K562 (cell line): ENCODE measurements around the gene POLR1H. TPM values are rescaled to one million over a fixed set of nuclear protein-coding genes. Genes with fewer than 3 reads are reported as not detected.
A peak's percentile ranks its signal among the peaks of the same experiment; 100 is the strongest.

ENCODE experiments used
- CLOCK ChIP-seq: fragments of 250-450 bp; sonication (Bioruptor Pico); IDR thresholded peaks from 2 replicates; pipeline ENCODE4 v1.4.0; 2020; ENCODE audit warnings: mild to moderate bottlenecking, moderate library complexity, borderline replicate concordance
- E2F6 ChIP-seq, 2 experiments: IDR thresholded peaks; 2 replicates each; pipeline ENCODE4 v1.6.1; 2011; ENCODE audit warnings: borderline replicate concordance in 1 of 2, control low read depth in 1 of 2, low read depth in 1 of 2, low read length in 1 of 2, mild to moderate bottlenecking in 1 of 2, mixed read lengths in 1 of 2, moderate library complexity in 1 of 2; ENCODE audit not compliant: insufficient read depth in 1 of 2, insufficient read length in 1 of 2, poor library complexity in 1 of 2, severe bottlenecking in 1 of 2; ENCODE audit errors: extremely low read depth in 1 of 2
- EGR1 ChIP-seq: fragments of 450-650 bp; conservative IDR thresholded peaks from 2 replicates; pipeline ENCODE4 v1.6.1; 2017; ENCODE audit warnings: mild to moderate bottlenecking
- ETV6 ChIP-seq, 3 experiments: fragments of 150-350 bp in 1 of 3; sonication (generic) in 1 of 3; formaldehyde crosslinking in 1 of 3; IDR thresholded peaks; 2 replicates each; pipeline versions ENCODE4 v1.6.1 to v1.8.0; 2014 to 2022; ENCODE audit warnings: borderline replicate concordance in 2 of 3, low read depth in 2 of 3, antibody characterized with exemption in 1 of 3, low read length in 1 of 3, mild to moderate bottlenecking in 1 of 3, missing genetic modification reagents in 1 of 3
- FOXA3 ChIP-seq, 2 experiments: fragments of 450-650 bp in 1 of 2; sonication (generic) in 1 of 2; formaldehyde crosslinking; IDR thresholded peaks in 1 of 2; conservative IDR thresholded peaks in 1 of 2; 2 replicates each; pipeline versions ENCODE4 v1.4.0 to v1.8.0; 2020 to 2022; ENCODE audit warnings: mild to moderate bottlenecking in 2 of 2, missing genetic modification reagents in 1 of 2
- GTF2F1 ChIP-seq: IDR thresholded peaks from 2 replicates; pipeline ENCODE4 v1.6.1; 2011; ENCODE audit warnings: low read depth, low read length, improper control_type of control experiment
- L3MBTL2 ChIP-seq: fragments of 450-650 bp; IDR thresholded peaks from 2 replicates; pipeline ENCODE4 v1.6.1; 2016; ENCODE audit warnings: mild to moderate bottlenecking, moderate library complexity
- NFYB ChIP-seq: IDR thresholded peaks from 2 replicates; pipeline ENCODE4 v1.6.1; 2011; ENCODE audit warnings: mild to moderate bottlenecking, moderate library complexity; ENCODE audit not compliant: insufficient read length; ENCODE audit errors: extremely low read depth
- PHB ChIP-seq: fragments of 250-450 bp; sonication (Bioruptor Pico); IDR thresholded peaks from 2 replicates; pipeline ENCODE4 v1.5.0; 2021
- POLR2AphosphoS2 ChIP-seq: IDR thresholded peaks from 2 replicates; pipeline ENCODE4 v1.6.1; 2012; ENCODE audit warnings: low read length, improper control_type of control experiment
- SRF ChIP-seq, 2 experiments: fragments of 250-450, 450-650 bp in 1 of 2; sonication (Bioruptor Pico) in 1 of 2; sonication (generic) in 1 of 2; formaldehyde crosslinking; IDR thresholded peaks; 2 replicates each; pipeline versions ENCODE4 v1.5.0 to v1.5.1; 2020 to 2022; ENCODE audit warnings: mild to moderate bottlenecking in 1 of 2, missing genetic modification reagents in 1 of 2
- TFE3 ChIP-seq: fragments of 450-650 bp; formaldehyde crosslinking; IDR thresholded peaks from 2 replicates; pipeline ENCODE4 v1.4.0; 2020; ENCODE audit warnings: mild to moderate bottlenecking, mixed read lengths
- THRAP3 ChIP-seq: fragments of 450-650 bp; IDR thresholded peaks from 2 replicates; pipeline ENCODE4 v1.6.1; 2016; ENCODE audit warnings: mild to moderate bottlenecking, inconsistent platforms, borderline replicate concordance
- TRIM24 ChIP-seq, 2 experiments: fragments of 450-650 bp; IDR thresholded peaks; 2 replicates each; pipeline ENCODE4 v1.6.1; 2016
- ZBTB17 ChIP-seq: fragments of 450-650 bp; formaldehyde crosslinking; IDR thresholded peaks from 2 replicates; pipeline ENCODE4 v1.4.0; 2020; ENCODE audit warnings: mild to moderate bottlenecking
- ZEB2 ChIP-seq: fragments of 450-650 bp; IDR thresholded peaks from 2 replicates; pipeline ENCODE4 v1.6.1; 2016
- ZNF398 ChIP-seq: fragments of 250-450 bp; sonication (Bioruptor Pico); IDR thresholded peaks from 2 replicates; pipeline ENCODE4 v1.8.0; 2021; ENCODE audit warnings: moderate library complexity, mild to moderate bottlenecking, inconsistent platforms
- ZNF561 ChIP-seq: fragments of 450-650 bp; formaldehyde crosslinking; conservative IDR thresholded peaks from 2 replicates; pipeline ENCODE4 v1.4.0; 2020; ENCODE audit warnings: mild to moderate bottlenecking, moderate library complexity
- ZNF668 ChIP-seq: fragments of 250-450 bp; sonication (Bioruptor Pico); IDR thresholded peaks from 2 replicates; pipeline ENCODE4 v1.8.0; 2022; ENCODE audit warnings: mild to moderate bottlenecking, inconsistent platforms
- polyA plus RNA-seq, 8 experiments: library from polyadenylated mRNA; depleted of rRNA in 4 of 8; stranded (reverse) in 5 of 8; unstranded in 3 of 8; fragments of >200 nt; fragmentation: Nextera tagmentation in 2 of 8; fragmentation: Illumina TruSeq in 1 of 8; extraction: Ambion mirVana in 2 of 8; extraction: Trizol in 1 of 8; gene quantifications; 2 replicates each; pipeline versions ENCODE4 v1.2.1 to v1.2.3, GENCODE V29; 2011 to 2014; ENCODE audit warnings: inconsistent platforms in 1 of 8, missing spikeins in 1 of 8
- total RNA-seq, 7 experiments: library from RNA; depleted of rRNA in 6 of 7; stranded (reverse); fragments of >200 nt in 6 of 7; fragmentation: Illumina TruSeq in 2 of 7; extraction: Trizol in 2 of 7; gene quantifications; 2 replicates each; pipeline versions ENCODE4 v1.2.1 to v1.2.3, GENCODE V29; 2011 to 2021; ENCODE audit warnings: low replicate concordance in 1 of 7

Gene POLR1H
- total and polyA plus RNA-seq, 9 of the 15 experiments (the other 6 are each of a cell fraction or from before 2014, with no cell fraction given): 92.2 to 333 (median 143) TPM

- TF ChIP-seq L3MBTL2 (peak; percentile 78), NFYB (no peak), POLR2AphosphoS2 (no peak), ETV6 (IDR thresholded peaks at IDR 0.05; ENCODE audit: borderline replicate concordance in 1 of 2, low read depth in 2 of 2, low read length in 1 of 2) (no peak), ETV6 (CRISPR knock-in tag; IDR thresholded peaks at IDR 0.05; ENCODE audit: borderline replicate concordance) (no peak), ZNF398 (CRISPR knock-in tag) (no peak), GTF2F1 (no peak), ZNF561 (CRISPR knock-in tag) (no peak), CLOCK (no peak), EGR1 (no peak), E2F6 (IDR thresholded peaks at IDR 0.05; ENCODE audit: borderline replicate concordance in 1 of 2, extremely low read depth in 1 of 2, insufficient read depth in 1 of 2, insufficient read length in 1 of 2, low read depth in 1 of 2, low read length in 1 of 2, poor library complexity in 1 of 2, severe bottlenecking in 1 of 2) (peak; percentile 33 to 79), TRIM24 (IDR thresholded peaks at IDR 0.05) (no peak), ZBTB17 (CRISPR knock-in tag) (no peak), PHB (CRISPR knock-in tag) (no peak), FOXA3 (CRISPR knock-in tag; conservative IDR thresholded peaks at IDR 0.05 in 1 of 2, IDR thresholded peaks at IDR 0.05 in 1 of 2) (0 out of 4 replicates have a peak, but pooled peaks of 1 of the 2 experiments have one; percentile 36), THRAP3 (no peak), ZNF668 (no peak), SRF (CRISPR knock-in tag; IDR thresholded peaks at IDR 0.05) (peak in 1 of 2 experiments; percentile 60; a peak in 2 of 4 replicates), ZEB2 (no peak), TFE3 (no peak)
Observed at GRCh38 chr6:30101444-30102413, 40.7 kb downstream of the POLR1H start (continued).
